Ovary (tissue), 9 donors: ENCODE measurements around the gene MKNK1. TPM values are rescaled to one million over a fixed set of nuclear protein-coding genes. Genes with fewer than 3 reads are reported as not detected.

Experiments used
- DNase-seq, 5 donors: peaks; one replicate each; pipeline ENCODE4 v3.0.0-alpha.2; 2019 to 2020
- H3K27ac ChIP-seq, 2 donors: fragments of 200-600 bp; one replicate each; pipeline versions ENCODE4 v1.5.1 to v1.8.0; 2019 to 2022
- H3K27me3 ChIP-seq: fragments of 200-600 bp; one replicate; pipeline ENCODE4 v1.8.0; 2022
- H3K36me3 ChIP-seq: fragments of 200-600 bp; sonication (generic); one replicate; pipeline ENCODE4 v1.5.1; 2019
- H3K4me1 ChIP-seq: one replicate; pipeline ENCODE4 v1.8.1; 2013; ENCODE audit warnings: mild to moderate bottlenecking, moderate library complexity; ENCODE audit not compliant: insufficient read depth
- H3K4me3 ChIP-seq: fragments of 200-600 bp; sonication (generic); one replicate; pipeline ENCODE4 v1.5.1; 2017
- H3K9me3 ChIP-seq, 2 donors: fragments of 200-600 bp in 1 of 2; sonication (generic) in 1 of 2; one replicate each; pipeline versions ENCODE4 v1.5.1 to v1.8.1; 2013 to 2019; ENCODE audit warnings: mild to moderate bottlenecking in 1 of 2, moderate library complexity in 1 of 2
- EP300 ChIP-seq: sonication (generic); formaldehyde crosslinking; IDR thresholded peaks from one replicate; pipeline ENCODE4 v1.6.1; 2017; ENCODE audit warnings: antibody characterized with exemption
- POLR2A ChIP-seq: fragments of 450-650 bp; IDR thresholded peaks from one replicate; pipeline ENCODE4 v1.6.1; 2017; ENCODE audit warnings: antibody characterized with exemption, mild to moderate bottlenecking, moderate library complexity
- WGBS, 3 donors: extraction: QIAGEN DNeasy Blood & Tissue Kit in 1 of 3; methylation state at CpG; one replicate each; pipeline versions ENCODE4 v1.1.5 to v1.1.7; 2013 to 2017; 5-methylcytosine and 5-hydroxymethylcytosine counted together
- intact Hi-C, 4 donors: fragments of 100-400 bp; cut with DNase I; formaldehyde crosslinking; loops; one replicate each; pipeline versions ENCODE4 v1.11.0 to v1.15.1; 2022 to 2023
- polyA plus RNA-seq, 2 donors: library from polyadenylated mRNA; stranded (reverse); fragments of 200-250 nt in 1 of 2; fragments of 350-450 nt in 1 of 2; fragmentation: Illumina TruSeq in 1 of 2; extraction: RNeasy Lipid Tissue Mini Kit (QIAGEN cat#74804) in 1 of 2; gene quantifications; one replicate each; pipeline ENCODE4 v1.2.3, GENCODE V29; 2013 to 2014
- total RNA-seq, 7 donors: library from RNA; depleted of rRNA in 2 of 7; stranded (reverse); fragments of >200 nt in 2 of 7; fragmentation: NEBNext Ultra II Directional in 3 of 7; extraction: Animal tissue kit (Norgen Biotek cat#: 25700) in 3 of 7; gene quantifications; one replicate each; pipeline versions ENCODE4 v1.1.0 to v1.2.4, GENCODE V29; 2016 to 2023
- TF ChIP-seq, protein P1 (sequence below), 3 donors: fragments of 450-650 bp in 2 of 3; fragments of 200-600 bp in 1 of 3; IDR thresholded peaks; one replicate each; pipeline versions ENCODE4 v1.5.1 to v1.8.0; 2016 to 2022; ENCODE audit warnings: antibody characterized with exemption in 3 of 3, mild to moderate bottlenecking in 1 of 3
- donor health status: DM: no; HTN: no; CAD: no; lungs with moderate emphysema.
- donor health status: DM: no; HTN: no; CAD: no.
- donor health status: Bipolar disorder and iron deficiency.
- donor health status: DM: yes; HTN: yes; CAD: no.
- donor health status: DM: no; HTN: no; CAD: no.
- donor health status: DM: yes; HTN: yes; CAD: no.

The MKNK1 gene
- total and polyA plus RNA-seq, 9 donors: 21.0 to 39.3 (median 24.9) TPM

DNA sequence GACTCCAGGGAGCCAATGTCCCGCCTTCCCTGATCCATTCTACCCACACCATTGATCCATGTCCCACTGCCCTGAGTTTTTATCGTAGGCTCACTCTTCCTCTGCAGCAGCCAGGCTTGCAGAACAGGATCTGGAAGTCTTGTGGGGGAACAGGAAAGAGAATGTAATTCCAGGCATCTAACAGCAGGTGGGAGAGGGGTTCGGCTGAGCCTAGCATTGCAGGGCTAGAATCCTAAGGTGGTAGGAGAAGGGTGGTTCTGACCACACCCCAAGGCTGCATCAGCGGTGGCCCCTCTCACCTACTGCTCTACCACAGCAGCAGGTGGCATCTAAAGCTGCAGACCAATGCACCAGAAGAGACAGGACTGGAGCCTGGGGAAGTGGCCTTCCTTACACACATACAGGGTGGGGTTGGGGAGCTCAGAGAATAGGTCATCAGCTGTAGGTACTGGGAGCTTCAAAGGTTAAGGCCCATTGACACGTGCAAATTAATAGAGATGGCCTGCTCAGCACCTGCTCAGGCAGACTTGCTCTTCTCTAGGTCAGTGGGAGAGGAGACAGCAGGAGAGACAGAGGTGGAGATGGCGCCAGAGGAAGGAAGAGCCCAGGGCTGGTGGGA, 73.2 kb downstream of the MKNK1 start:
- H3K36me3 ChIP-seq: no peaks in the 10 kb centered on the region
- no peaks in the 10 kb centered on the region for H3K4me1 ChIP-seq
- no peak overlapping the region for H3K4me3 ChIP-seq
- no peaks in the 10 kb centered on the region for H3K9me3 ChIP-seq
- 49 to 50% (median 49%) methylated on average over 6 of the region's 6 CpGs for WGBS, 3 donors
- no peak for DNase-seq
- TF ChIP-seq POLR2A: no peak
- TF ChIP-seq, protein P1, sequence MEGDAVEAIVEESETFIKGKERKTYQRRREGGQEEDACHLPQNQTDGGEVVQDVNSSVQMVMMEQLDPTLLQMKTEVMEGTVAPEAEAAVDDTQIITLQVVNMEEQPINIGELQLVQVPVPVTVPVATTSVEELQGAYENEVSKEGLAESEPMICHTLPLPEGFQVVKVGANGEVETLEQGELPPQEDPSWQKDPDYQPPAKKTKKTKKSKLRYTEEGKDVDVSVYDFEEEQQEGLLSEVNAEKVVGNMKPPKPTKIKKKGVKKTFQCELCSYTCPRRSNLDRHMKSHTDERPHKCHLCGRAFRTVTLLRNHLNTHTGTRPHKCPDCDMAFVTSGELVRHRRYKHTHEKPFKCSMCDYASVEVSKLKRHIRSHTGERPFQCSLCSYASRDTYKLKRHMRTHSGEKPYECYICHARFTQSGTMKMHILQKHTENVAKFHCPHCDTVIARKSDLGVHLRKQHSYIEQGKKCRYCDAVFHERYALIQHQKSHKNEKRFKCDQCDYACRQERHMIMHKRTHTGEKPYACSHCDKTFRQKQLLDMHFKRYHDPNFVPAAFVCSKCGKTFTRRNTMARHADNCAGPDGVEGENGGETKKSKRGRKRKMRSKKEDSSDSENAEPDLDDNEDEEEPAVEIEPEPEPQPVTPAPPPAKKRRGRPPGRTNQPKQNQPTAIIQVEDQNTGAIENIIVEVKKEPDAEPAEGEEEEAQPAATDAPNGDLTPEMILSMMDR (IDR thresholded peaks at IDR 0.05): no peak
- no peak for TF ChIP-seq EP300
- H3K27me3 ChIP-seq: no peaks in the 10 kb centered on the region
- intact Hi-C loops: loop anchor here (5.0 to 10.0 kb wide), 4 partner anchors 54 to 194 kb away; no protein-coding TSS in a partner anchor
- no peak overlapping the region for H3K27ac ChIP-seq

DNA sequence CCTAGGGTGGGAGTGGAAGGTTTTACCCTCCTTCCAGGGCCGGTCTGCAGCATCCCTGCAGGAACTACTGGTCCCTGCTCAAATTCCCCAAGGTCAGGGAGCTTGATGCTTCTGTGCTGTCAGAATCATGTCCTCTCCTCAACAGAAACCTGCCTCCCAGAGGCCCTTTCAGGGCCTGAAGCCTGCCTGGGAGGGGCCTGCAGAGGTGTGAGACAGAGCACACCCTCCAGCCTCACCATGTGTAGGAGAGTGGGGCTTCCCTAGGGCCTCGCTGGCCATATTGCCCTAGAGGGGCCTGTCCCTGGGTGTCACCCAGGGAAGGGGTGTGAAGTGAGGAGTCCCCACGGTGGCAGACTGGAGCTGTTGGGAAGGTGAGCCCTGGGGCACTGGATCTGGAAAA, 73.8 kb downstream of the MKNK1 start:
- Histone ChIP-seq H3K27ac (no peak overlapping the region), H3K4me3 (no peak overlapping the region), H3K27me3 (no peaks in the 10 kb centered on the region), H3K36me3 (no peaks in the 10 kb centered on the region), H3K4me1 (no peaks in the 10 kb centered on the region), H3K9me3 (no peaks in the 10 kb centered on the region)
- intact Hi-C loops: loop anchor here (5.0 to 10.0 kb wide), 4 partner anchors 53 to 194 kb away; no protein-coding TSS in a partner anchor
- WGBS, 3 donors: 43 to 50% (median 47%) methylated on average over 3 of the region's 3 CpGs
- no peak for DNase-seq
- TF ChIP-seq, protein P1 (IDR thresholded peaks at IDR 0.05): no peak
- TF ChIP-seq POLR2A: no peak
- no peak for TF ChIP-seq EP300

DNA sequence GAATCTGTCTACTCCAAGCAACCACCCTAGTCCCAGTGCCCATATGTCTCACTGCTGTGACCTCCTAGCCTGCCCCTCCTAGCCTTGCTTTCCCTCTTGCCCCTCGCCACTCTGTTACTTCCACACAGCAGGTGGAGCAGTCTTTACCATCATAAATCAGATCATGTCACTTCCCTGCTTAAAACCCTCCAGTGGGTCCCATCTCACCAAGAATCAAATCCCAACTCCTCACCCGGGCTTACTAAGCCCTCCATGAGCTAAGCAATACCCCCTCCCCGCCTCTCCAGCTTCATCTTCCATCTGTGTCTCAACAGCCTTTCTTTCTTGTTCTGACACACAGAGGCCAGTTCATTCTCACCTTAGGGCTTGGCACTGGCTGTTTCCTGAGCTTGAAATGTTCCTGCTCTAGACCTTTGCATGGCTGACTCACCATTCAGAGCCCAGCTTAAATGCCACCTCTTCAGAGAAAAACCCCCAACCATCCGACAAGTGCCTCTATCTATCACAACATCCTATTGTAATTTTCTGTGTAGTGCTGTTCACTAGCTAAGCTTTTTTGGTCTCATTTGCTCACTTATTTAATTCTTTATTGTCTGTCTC, 74.9 kb downstream of the MKNK1 start:
- WGBS, 3 donors: 53 to 62% (median 61%) methylated on average over 4 of the region's 4 CpGs
- no peaks in the 10 kb centered on the region for H3K4me1 ChIP-seq
- no peak overlapping the region for H3K4me3 ChIP-seq
- H3K36me3 ChIP-seq: no peaks in the 10 kb centered on the region
- TF ChIP-seq POLR2A: no peak
- no peak for TF ChIP-seq EP300
- TF ChIP-seq, protein P1 (IDR thresholded peaks at IDR 0.05): no peak
- no peak for DNase-seq
- no peak overlapping the region for H3K27ac ChIP-seq
- H3K9me3 ChIP-seq: no peaks in the 10 kb centered on the region
- intact Hi-C loops: loop anchor here in 2 of 4 donors (5.0 kb wide), 2 partner anchors 52 to 122 kb away; no protein-coding TSS in a partner anchor
- no peaks in the 10 kb centered on the region for H3K27me3 ChIP-seq

DNA sequence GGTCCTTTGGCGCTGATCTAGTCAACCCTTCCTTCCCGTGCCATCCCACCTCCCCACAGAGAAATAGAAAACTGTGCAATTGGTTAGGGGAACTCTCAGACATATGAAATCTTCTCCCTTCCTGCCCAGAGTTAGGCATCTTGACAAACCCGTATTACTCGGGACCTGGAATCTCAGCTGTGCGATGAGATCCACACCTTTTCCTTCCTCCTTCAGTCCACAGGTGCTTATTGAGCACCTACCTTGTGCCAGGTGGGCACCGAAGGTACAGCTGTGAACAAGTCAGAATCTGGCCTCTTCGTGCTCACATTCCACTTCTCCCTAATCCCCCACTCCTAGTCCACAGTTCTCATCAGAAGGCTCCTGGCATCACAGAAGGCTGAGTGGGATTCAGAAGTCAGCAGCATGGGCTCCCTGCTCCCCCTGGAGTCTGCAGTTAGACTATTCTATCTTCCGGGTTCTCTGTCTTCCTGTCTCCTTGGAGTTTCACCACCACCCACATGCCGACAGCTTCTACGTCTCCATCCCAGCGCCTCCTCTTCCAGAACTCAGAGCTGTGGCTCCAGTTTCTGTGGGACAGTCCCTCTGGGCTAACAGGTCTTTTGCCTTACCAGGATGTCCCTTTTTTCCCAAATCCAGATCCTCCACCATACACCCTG, 75.6 kb downstream of the MKNK1 start:
- H3K9me3 ChIP-seq: no peaks in the 10 kb centered on the region
- H3K27ac ChIP-seq: no peak overlapping the region
- no peak for TF ChIP-seq POLR2A
- TF ChIP-seq, protein P1 (IDR thresholded peaks at IDR 0.05): no peak
- no peak for TF ChIP-seq EP300
- 25 to 34% (median 26%) methylated on average over 11 of the region's 11 CpGs for WGBS, 3 donors
- no peak overlapping the region for H3K4me3 ChIP-seq
- no peaks in the 10 kb centered on the region for H3K4me1 ChIP-seq
- no peak for DNase-seq
- H3K27me3 ChIP-seq: no peaks in the 10 kb centered on the region
- H3K36me3 ChIP-seq: no peaks in the 10 kb centered on the region
- intact Hi-C loops: loop anchor here in 2 of 4 donors (5.0 kb wide), 2 partner anchors 51 to 121 kb away; no protein-coding TSS in a partner anchor
